ENCODE results near the gene INPP5A. TPM values are rescaled to one million over a fixed set of nuclear protein-coding genes. Genes with fewer than 3 reads are reported as not detected.

INPP5A gene
- total RNA-seq, 2 donors from 2014 or later: 20.7 to 26.7 TPM

GRCh38 chr10:132599732-132600131 is 62.1 kb downstream of the INPP5A start:
- Histone ChIP-seq H3K4me3 (ENCODE audit: low read length) (no peak overlapping the region), H3K9ac (ENCODE audit: extremely low read depth, low read length, poor library complexity, severe bottlenecking) (no peak overlapping the region), H3K4me1 (ENCODE audit: control insufficient read depth, insufficient read depth, low read length) (no peaks in the 10 kb centered on the region), H3K36me3 (ENCODE audit: control insufficient read depth, insufficient read depth, low read length) (no peaks in the 10 kb centered on the region), H3K9me3 (ENCODE audit: control insufficient read depth, low read length) (peaks cover 24% of the 10 kb centered on the region), H3K27me3 (ENCODE audit: control insufficient read depth, insufficient read depth, low read length, poor library complexity, severe bottlenecking) (no peaks in the 10 kb centered on the region), H3K27ac (ENCODE audit: low read depth, low read length) (no peak overlapping the region)
- no peak overlapping the region for H3K4me3 Mint-ChIP-seq
- no peak for DNase-seq
- WGBS, 2 experiments (ENCODE audit: insufficient coverage in 1 of 2, insufficient read length in 1 of 2): 94 to 95% methylated on average over 3 of the region's 3 CpGs
- no peaks in the 10 kb centered on the region for H3K4me1 Mint-ChIP-seq
- H3K9me3 Mint-ChIP-seq: peaks cover 54% of the 10 kb centered on the region
- no peak for TF ChIP-seq CTCF (conservative IDR thresholded peaks at IDR 0.05)
- H3K27me3 Mint-ChIP-seq (ENCODE audit: insufficient read depth): peaks cover 22% of the 10 kb centered on the region
- H3K27ac Mint-ChIP-seq: no peak overlapping the region
- H3K36me3 Mint-ChIP-seq (ENCODE audit: low read depth): peaks cover 14% of the 10 kb centered on the region

GRCh38 chr10:132600416-132600815 is 62.8 kb downstream of the INPP5A start:
- WGBS, 2 experiments (ENCODE audit: insufficient coverage in 1 of 2, insufficient read length in 1 of 2): 94 to 100% methylated on average over 3 of the region's 3 CpGs
- Mint-ChIP-seq H3K4me1 (no peaks in the 10 kb centered on the region), H3K9me3 (peaks cover 55% of the 10 kb centered on the region)

GRCh38 chr10:132601567-132601966 is 64.0 kb downstream of the INPP5A start:
- peaks cover 55% of the 10 kb centered on the region for H3K9me3 Mint-ChIP-seq
- WGBS, 2 experiments (ENCODE audit: insufficient coverage in 1 of 2, insufficient read length in 1 of 2): 100% methylated on average over 1 of the region's 1 CpG; no CpG with 5 or more reads in 1 of the 2 experiments
- Histone ChIP-seq H3K4me3 (ENCODE audit: low read length) (no peak overlapping the region), H3K27ac (ENCODE audit: low read depth, low read length) (no peak overlapping the region), H3K4me1 (ENCODE audit: control insufficient read depth, insufficient read depth, low read length) (no peaks in the 10 kb centered on the region), H3K9ac (ENCODE audit: extremely low read depth, low read length, poor library complexity, severe bottlenecking) (no peak overlapping the region), H3K9me3 (ENCODE audit: control insufficient read depth, low read length) (peaks cover 24% of the 10 kb centered on the region), H3K27me3 (ENCODE audit: control insufficient read depth, insufficient read depth, low read length, poor library complexity, severe bottlenecking) (no peaks in the 10 kb centered on the region), H3K36me3 (ENCODE audit: control insufficient read depth, insufficient read depth, low read length) (no peaks in the 10 kb centered on the region)
- DNase-seq: no peak
- H3K36me3 Mint-ChIP-seq (ENCODE audit: low read depth): peaks cover 14% of the 10 kb centered on the region
- no peak overlapping the region for H3K4me3 Mint-ChIP-seq
- peaks cover 22% of the 10 kb centered on the region for H3K27me3 Mint-ChIP-seq (ENCODE audit: insufficient read depth)
- H3K27ac Mint-ChIP-seq: no peak overlapping the region
- no peaks in the 10 kb centered on the region for H3K4me1 Mint-ChIP-seq
- TF ChIP-seq CTCF (conservative IDR thresholded peaks at IDR 0.05): no peak

More at GRCh38 chr10:132600416-132600815, 62.8 kb downstream of the INPP5A start:
- peaks cover 24% of the 10 kb centered on the region for H3K9me3 ChIP-seq (ENCODE audit: control insufficient read depth, low read length)
- H3K27me3 Mint-ChIP-seq (ENCODE audit: insufficient read depth): peaks cover 22% of the 10 kb centered on the region
- TF ChIP-seq CTCF (conservative IDR thresholded peaks at IDR 0.05): no peak
- no peak overlapping the region for H3K27ac ChIP-seq (ENCODE audit: low read depth, low read length)
- peaks cover 14% of the 10 kb centered on the region for H3K36me3 Mint-ChIP-seq (ENCODE audit: low read depth)
- DNase-seq: no peak
- H3K27me3 ChIP-seq (ENCODE audit: control insufficient read depth, insufficient read depth, low read length, poor library complexity, severe bottlenecking): no peaks in the 10 kb centered on the region
- H3K4me3 ChIP-seq (ENCODE audit: low read length): no peak overlapping the region
- H3K4me3 Mint-ChIP-seq: no peak overlapping the region
- no peaks in the 10 kb centered on the region for H3K36me3 ChIP-seq (ENCODE audit: control insufficient read depth, insufficient read depth, low read length)
- no peak overlapping the region for H3K27ac Mint-ChIP-seq
- H3K4me1 ChIP-seq (ENCODE audit: control insufficient read depth, insufficient read depth, low read length): no peaks in the 10 kb centered on the region
- no peak overlapping the region for H3K9ac ChIP-seq (ENCODE audit: extremely low read depth, low read length, poor library complexity, severe bottlenecking)
